ENCODE results near the gene PIP4P1. TPM values are rescaled to one million over a fixed set of nuclear protein-coding genes. Genes with fewer than 3 reads are reported as not detected.

The PIP4P1 gene
- total and polyA plus RNA-seq, 2 of the 13 experiments (the other 11 are each of a cell fraction or from before 2014, with no cell fraction given) = 33.4 to 47.0 TPM

GRCh38 chr14:20440882-20441281 lies 20.4 kb downstream of the PIP4P1 start:
- intact Hi-C loops (cut with micrococcal nuclease; ENCODE audit: unreplicated experiment) (no loop called here), in situ Hi-C loops (cut with HindIII; ENCODE audit: extremely low pct_ligation_motif_present, low pct_unique_long_range_greater_than_20kb) (no loop called here)
- Histone ChIP-seq H3K4me1 (ENCODE audit: insufficient read depth, low read length) (peaks cover 18% of the 10 kb centered on the region), H3K4me2 (ENCODE audit: low read depth, low read length) (no peak overlapping the region), H3K9me3 (ENCODE audit: low read length) (no peaks in the 10 kb centered on the region), H3K36me3 (replicated peaks in 1 of 2; ENCODE audit: control insufficient read depth in 1 of 2, insufficient read depth in 2 of 2, low read length in 2 of 2) (peaks cover 0 to 4% of the 10 kb centered on the region in 2 experiments; a peak in 3 of 5 replicates), H3K27ac (ENCODE audit: extremely low read length, insufficient read depth, low read length) (no peak overlapping the region), H3K27me3 (ENCODE audit: control insufficient read depth in 1 of 2, insufficient read depth in 2 of 2, low read length in 2 of 2) (peaks cover 1 to 9% of the 10 kb centered on the region in 2 experiments; a peak in 2 of 5 replicates), H2AFZ (ENCODE audit: low read length) (no peak overlapping the region), H4K20me1 (ENCODE audit: insufficient read depth, low read length) (no peaks in the 10 kb centered on the region), H3K9ac (ENCODE audit: insufficient read depth, low read depth, low read length) (no peak overlapping the region), H3K4me3 (replicated peaks in 1 of 3; ENCODE audit: insufficient read depth in 1 of 3, low read depth in 2 of 3, low read length in 3 of 3) (no peak overlapping the region), H3K79me2 (ENCODE audit: insufficient read depth, low read length) (no peaks in the 10 kb centered on the region)
- FAIRE-seq (no peak), DNase-seq (ENCODE audit: low spot score) (no peak), ATAC-seq (peak; percentile 22; the same call in 2 of the 3 replicates)
- ChIA-PET POLR2A (interaction anchor here (1.3 kb wide), 1 partner anchor 14 kb away, joined by 4 read pairs; the partner anchor contains the start of gene APEX1), CTCF (ENCODE audit: low intra/inter-chr PET ratio, low total read pairs) (no interaction called here)
- no TSS peak for BruUV-seq (replicated peaks)
- 82% methylated on average over 5 of the region's 5 CpGs for WGBS (ENCODE audit: low lambda C conversion rate)
- TF ChIP-seq ZNF335 (CRISPR knock-in tag; IDR thresholded peaks at IDR 0.05) (no peak), ZBTB20 (CRISPR knock-in tag; IDR thresholded peaks at IDR 0.05; ENCODE audit: borderline replicate concordance, low read depth) (no peak), PRDM10 (CRISPR knock-in tag; IDR thresholded peaks at IDR 0.05; ENCODE audit: low read depth) (no peak), ZNF704 (CRISPR knock-in tag; IDR thresholded peaks at IDR 0.05; ENCODE audit: borderline replicate concordance) (no peak), ZNF644 (CRISPR knock-in tag; IDR thresholded peaks at IDR 0.05; ENCODE audit: low read depth) (no peak), ZBTB2 (CRISPR knock-in tag; IDR thresholded peaks at IDR 0.05; ENCODE audit: low read depth) (no peak), RFXANK (CRISPR knock-in tag; IDR thresholded peaks at IDR 0.05) (no peak), ZIK1 (CRISPR knock-in tag; IDR thresholded peaks at IDR 0.05; ENCODE audit: borderline replicate concordance, low read depth) (no peak), CENPX (CRISPR knock-in tag; IDR thresholded peaks at IDR 0.05) (no peak), TARDBP (CRISPR knock-in tag; IDR thresholded peaks at IDR 0.05) (no peak), ZNF230 (CRISPR knock-in tag; IDR thresholded peaks at IDR 0.05) (no peak), ZNF503 (CRISPR knock-in tag; IDR thresholded peaks at IDR 0.05) (no peak)
- TF ChIP-seq, protein P1, sequence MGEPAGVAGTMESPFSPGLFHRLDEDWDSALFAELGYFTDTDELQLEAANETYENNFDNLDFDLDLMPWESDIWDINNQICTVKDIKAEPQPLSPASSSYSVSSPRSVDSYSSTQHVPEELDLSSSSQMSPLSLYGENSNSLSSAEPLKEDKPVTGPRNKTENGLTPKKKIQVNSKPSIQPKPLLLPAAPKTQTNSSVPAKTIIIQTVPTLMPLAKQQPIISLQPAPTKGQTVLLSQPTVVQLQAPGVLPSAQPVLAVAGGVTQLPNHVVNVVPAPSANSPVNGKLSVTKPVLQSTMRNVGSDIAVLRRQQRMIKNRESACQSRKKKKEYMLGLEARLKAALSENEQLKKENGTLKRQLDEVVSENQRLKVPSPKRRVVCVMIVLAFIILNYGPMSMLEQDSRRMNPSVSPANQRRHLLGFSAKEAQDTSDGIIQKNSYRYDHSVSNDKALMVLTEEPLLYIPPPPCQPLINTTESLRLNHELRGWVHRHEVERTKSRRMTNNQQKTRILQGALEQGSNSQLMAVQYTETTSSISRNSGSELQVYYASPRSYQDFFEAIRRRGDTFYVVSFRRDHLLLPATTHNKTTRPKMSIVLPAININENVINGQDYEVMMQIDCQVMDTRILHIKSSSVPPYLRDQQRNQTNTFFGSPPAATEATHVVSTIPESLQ (CRISPR knock-in tag; conservative IDR thresholded peaks at IDR 0.05) = no peak
- TF ChIP-seq, protein P2, sequence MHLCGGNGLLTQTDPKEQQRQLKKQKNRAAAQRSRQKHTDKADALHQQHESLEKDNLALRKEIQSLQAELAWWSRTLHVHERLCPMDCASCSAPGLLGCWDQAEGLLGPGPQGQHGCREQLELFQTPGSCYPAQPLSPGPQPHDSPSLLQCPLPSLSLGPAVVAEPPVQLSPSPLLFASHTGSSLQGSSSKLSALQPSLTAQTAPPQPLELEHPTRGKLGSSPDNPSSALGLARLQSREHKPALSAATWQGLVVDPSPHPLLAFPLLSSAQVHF (CRISPR knock-in tag; IDR thresholded peaks at IDR 0.05) = no peak
